ENCODE data around the gene DPP4. TPM values are rescaled to one million over a fixed set of nuclear protein-coding genes. Genes with fewer than 3 reads are reported as not detected.
A peak's percentile ranks its signal among the peaks of the same experiment; 100 is the strongest.

The DPP4 gene
- total RNA-seq, 1 donor: 130 TPM

GRCh38 chr2:162025121-162025911, 48.7 kb downstream of the DPP4 start:
- no peak overlapping the region for H3K4me3 ChIP-seq (ENCODE audit: low read depth, low read length)
- no peak for TF ChIP-seq CTCF (IDR thresholded peaks at IDR 0.05; ENCODE audit: insufficient read depth, low read depth, low read length)
- peak; percentile 95 for DNase-seq (ENCODE audit: low read depth)

- no peak for TF ChIP-seq CTCF (IDR thresholded peaks at IDR 0.05; ENCODE audit: insufficient read depth, low read depth, low read length)
- H3K4me3 ChIP-seq (ENCODE audit: low read depth, low read length): no peak overlapping the region
- peak; percentile 42 for DNase-seq (ENCODE audit: low read depth)
Observed at GRCh38 chr2:162022290-162022945, 51.6 kb downstream of the DPP4 start.

- TF ChIP-seq CTCF (IDR thresholded peaks at IDR 0.05; ENCODE audit: insufficient read depth, low read depth, low read length): no peak
- DNase-seq (ENCODE audit: low read depth): no peak
Observed at GRCh38 chr2:162021516-162022058, 52.4 kb downstream of the DPP4 start.

GRCh38 chr2:162018530-162018929, 55.5 kb downstream of the DPP4 start:
- no peak for TF ChIP-seq CTCF (IDR thresholded peaks at IDR 0.05; ENCODE audit: insufficient read depth, low read depth, low read length)

More at GRCh38 chr2:162021516-162022058, 52.4 kb downstream of the DPP4 start:
- no peak overlapping the region for H3K4me3 ChIP-seq (ENCODE audit: low read depth, low read length)

GRCh38 chr2:162017233-162017632, 56.8 kb downstream of the DPP4 start:
- no peak for TF ChIP-seq CTCF (IDR thresholded peaks at IDR 0.05; ENCODE audit: insufficient read depth, low read depth, low read length)
- no peak overlapping the region for H3K4me3 ChIP-seq (ENCODE audit: low read depth, low read length)
- no peak for DNase-seq (ENCODE audit: low read depth)

More at GRCh38 chr2:162018530-162018929, 55.5 kb downstream of the DPP4 start:
- no peak overlapping the region for H3K4me3 ChIP-seq (ENCODE audit: low read depth, low read length)
- no peak for DNase-seq (ENCODE audit: low read depth)

- TF ChIP-seq CTCF (IDR thresholded peaks at IDR 0.05; ENCODE audit: insufficient read depth, low read depth, low read length): no peak
- no peak for DNase-seq (ENCODE audit: low read depth)
- no peak overlapping the region for H3K4me3 ChIP-seq (ENCODE audit: low read depth, low read length)
Observed at GRCh38 chr2:162016080-162016479, 57.9 kb downstream of the DPP4 start.

Measured in fibroblast of villous mesenchyme (primary cell).